Measurements from ENCODE around the gene PRR12.

PRR12 gene

DNA sequence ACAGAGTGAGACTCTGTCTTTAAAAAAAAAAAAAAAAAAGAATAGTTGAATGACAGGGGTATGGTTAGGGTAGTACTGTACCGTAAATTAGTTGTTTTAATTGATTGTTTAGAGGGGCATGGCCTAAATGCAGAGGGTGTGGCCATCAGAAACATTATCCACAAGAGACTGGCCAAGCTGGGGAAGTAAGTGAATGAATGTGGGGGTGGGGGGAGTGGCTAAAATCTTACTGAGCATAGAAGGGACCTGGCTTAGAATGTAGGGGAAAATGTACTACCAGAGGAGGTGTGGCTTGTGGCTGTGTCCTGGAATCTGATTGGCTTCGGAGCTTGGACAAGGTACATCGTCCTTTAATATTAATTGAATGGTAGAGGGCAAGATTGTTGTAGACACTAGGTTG, 78.5 kb downstream of the PRR12 start:
- no peak for DNase-seq

GRCh38 chr19:49672131-49672919, 81.3 kb downstream of the PRR12 start:
- DNase-seq: peak; percentile 63

All from DMS153 (cell line).